CD14-positive monocyte (primary cell): ENCODE measurements around the gene ARMC12. TPM values are rescaled to one million over a fixed set of nuclear protein-coding genes. Genes with fewer than 3 reads are reported as not detected.

ENCODE experiments used
- DNase-seq, 3 donors: peaks; one replicate each; pipeline ENCODE4 v3.0.0-alpha.2; 2011 to 2022
- H2AFZ ChIP-seq: 2 replicates; pipeline ENCODE4 v1.6.0; 2012; ENCODE audit warnings: mild to moderate bottlenecking, low read depth, low read length, inconsistent platforms; ENCODE audit not compliant: insufficient read depth, poor library complexity, severe bottlenecking
- H3K27ac ChIP-seq, 2 donors: 1 replicate in 1 of 2; 2 replicates in 1 of 2; pipeline ENCODE4 v1.5.1; 2012 to 2013; ENCODE audit warnings: low read length in 2 of 2, control low read depth in 1 of 2, inconsistent platforms in 1 of 2, low read depth in 1 of 2, mild to moderate bottlenecking in 1 of 2
- H3K27me3 ChIP-seq, 2 donors: one replicate each; pipeline versions ENCODE4 v1.6.0 to v1.6.1; 2011 to 2013; ENCODE audit warnings: low read length in 2 of 2; ENCODE audit not compliant: control insufficient read depth in 2 of 2, insufficient read depth in 2 of 2
- H3K36me3 ChIP-seq, 2 donors: replicated peaks in 1 of 2; 1 replicate in 1 of 2; 2 replicates in 1 of 2; pipeline versions ENCODE4 v1.5.1 to v1.6.1; 2012 to 2013; ENCODE audit warnings: low read length in 2 of 2, control low read depth in 1 of 2, inconsistent platforms in 1 of 2, mild to moderate bottlenecking in 1 of 2; ENCODE audit not compliant: insufficient read depth in 2 of 2, control insufficient read depth in 1 of 2
- H3K4me1 ChIP-seq, 2 donors: 1 replicate in 1 of 2; 2 replicates in 1 of 2; pipeline versions ENCODE4 v1.5.1 to v1.6.1; 2012 to 2013; ENCODE audit warnings: low read length in 2 of 2, control low read depth in 1 of 2, inconsistent platforms in 1 of 2, mild to moderate bottlenecking in 1 of 2, moderate library complexity in 1 of 2; ENCODE audit not compliant: insufficient read depth in 2 of 2, control insufficient read depth in 1 of 2
- H3K4me2 ChIP-seq: replicated peaks from 2 replicates; pipeline ENCODE3; 2012; ENCODE audit warnings: low read length, moderate library complexity, mild to moderate bottlenecking; ENCODE audit not compliant: poor library complexity, severe bottlenecking; ENCODE audit errors: extremely low read depth
- H3K4me3 ChIP-seq, 3 experiments: fragments of 200-600 bp in 1 of 3; sonication (generic) in 1 of 3; replicated peaks in 1 of 3; 1 replicate in 2 of 3; 2 replicates in 1 of 3; pipeline ENCODE4 v1.5.1; 2011 to 2013; ENCODE audit warnings: low read length in 3 of 3, mild to moderate bottlenecking in 3 of 3, control low read depth in 2 of 3, low read depth in 2 of 3, inconsistent platforms in 1 of 3, moderate library complexity in 1 of 3
- H3K79me2 ChIP-seq: 2 replicates; pipeline ENCODE4 v1.6.0; 2012; ENCODE audit warnings: mild to moderate bottlenecking, control low read depth, inconsistent platforms, low read length, moderate library complexity; ENCODE audit not compliant: insufficient read depth
- H3K9ac ChIP-seq: 2 replicates; pipeline ENCODE4 v1.6.0; 2017; ENCODE audit warnings: low read length, mild to moderate bottlenecking; ENCODE audit not compliant: insufficient read depth, poor library complexity, severe bottlenecking
- H3K9me3 ChIP-seq, 2 donors: replicated peaks in 1 of 2; 1 replicate in 1 of 2; 2 replicates in 1 of 2; pipeline versions ENCODE4 v1.5.1 to v1.6.1; 2012 to 2013; ENCODE audit warnings: low read length in 2 of 2, control low read depth in 1 of 2; ENCODE audit not compliant: control insufficient read depth in 1 of 2, insufficient read depth in 1 of 2
- H4K20me1 ChIP-seq: 2 replicates; pipeline ENCODE4 v1.6.0; 2012; ENCODE audit warnings: mild to moderate bottlenecking, low read length, control low read depth, moderate library complexity; ENCODE audit not compliant: insufficient read depth
- H3K27ac Mint-ChIP-seq, 7 donors: one replicate each; pipeline ENCODE4 v1.8.0; 2020; ENCODE audit warnings: mild to moderate bottlenecking in 7 of 7, mixed read lengths in 7 of 7, moderate library complexity in 6 of 7, inconsistent platforms in 2 of 7
- H3K27me3 Mint-ChIP-seq, 3 donors: one replicate each; pipeline ENCODE4 v1.8.0; 2021 to 2022; ENCODE audit warnings: low read depth in 3 of 3, mild to moderate bottlenecking in 3 of 3, mixed read lengths in 3 of 3, moderate library complexity in 3 of 3, inconsistent platforms in 1 of 3
- H3K36me3 Mint-ChIP-seq, 2 donors: one replicate each; pipeline ENCODE4 v1.8.0; 2020; ENCODE audit warnings: mixed read lengths in 2 of 2, inconsistent platforms in 1 of 2, mild to moderate bottlenecking in 1 of 2
- H3K4me1 Mint-ChIP-seq: one replicate; pipeline ENCODE4 v1.8.0; 2020; ENCODE audit warnings: mild to moderate bottlenecking, mixed read lengths
- H3K4me3 Mint-ChIP-seq, 2 donors: one replicate each; pipeline ENCODE4 v1.8.0; 2020; ENCODE audit warnings: mild to moderate bottlenecking in 2 of 2, mixed read lengths in 2 of 2, moderate library complexity in 1 of 2
- H3K9me3 Mint-ChIP-seq, 7 donors: one replicate each; pipeline ENCODE4 v1.8.0; 2020 to 2022; ENCODE audit warnings: mixed read lengths in 7 of 7, mild to moderate bottlenecking in 6 of 7, moderate library complexity in 6 of 7, inconsistent platforms in 2 of 7
- WGBS: methylation state at CpG from one replicate; pipeline ENCODE4 v1.1.5; 2013; ENCODE audit warnings: missing lambda C conversion rate; ENCODE audit not compliant: insufficient coverage; 5-methylcytosine and 5-hydroxymethylcytosine counted together
- intact Hi-C, 2 donors: fragments of 100-400 bp; cut with micrococcal nuclease; formaldehyde crosslinking; loops; one replicate each; pipeline versions ENCODE4 v1.15.0 to v1.15.1; 2023
- polyA plus RNA-seq, 3 donors: library from polyadenylated mRNA; depleted of rRNA in 1 of 3; unstranded in 2 of 3; stranded (reverse) in 1 of 3; fragments of 300-500 nt in 2 of 3; fragments of >200 nt in 1 of 3; fragmentation: Illumina TruSeq in 2 of 3; gene quantifications; 1 replicate in 2 of 3; 2 replicates in 1 of 3; pipeline ENCODE4 v1.2.3, GENCODE V29; 2012 to 2021
- TF ChIP-seq, protein P1 (sequence below): fragments of 200-600 bp; IDR thresholded peaks from one replicate; pipeline ENCODE4 v1.8.0; 2022; ENCODE audit warnings: antibody characterized with exemption, mild to moderate bottlenecking

The ARMC12 gene
- polyA plus RNA-seq, 3 donors: 2.7 TPM; not detected in 2

DNA sequence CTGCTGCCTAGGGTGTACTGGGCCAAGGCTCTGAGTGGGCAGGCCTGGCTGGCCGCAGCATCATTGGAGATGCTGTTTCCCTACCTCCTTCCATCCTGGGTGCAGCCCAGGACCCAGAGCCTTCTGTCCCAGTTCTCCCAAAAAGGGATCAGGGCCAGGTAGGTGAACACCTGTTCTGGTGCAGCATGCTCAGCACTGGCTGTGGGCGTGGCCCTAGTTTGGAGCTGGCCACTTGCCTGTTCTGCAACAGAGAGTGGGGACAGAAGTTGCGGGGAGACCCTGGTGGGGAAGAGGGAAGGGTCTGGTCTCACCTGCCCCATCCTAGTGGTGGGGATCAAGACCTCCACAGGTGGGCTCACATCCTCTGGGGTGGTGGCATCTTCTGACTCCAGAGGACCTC is 1.4 kb upstream of the ARMC12 start:
- Histone ChIP-seq H3K4me3 (no peak overlapping the region), H3K27ac (no peak overlapping the region), H3K4me2 (no peak overlapping the region), H2AFZ (no peak overlapping the region), H3K27me3 (no peaks in the 10 kb centered on the region), H4K20me1 (no peaks in the 10 kb centered on the region), H3K4me1 (peaks cover 28 to 54% of the 10 kb centered on the region in 2 donors), H3K9ac (no peak overlapping the region), H3K9me3 (no peaks in the 10 kb centered on the region), H3K36me3 (no peaks in the 10 kb centered on the region), H3K79me2 (no peaks in the 10 kb centered on the region)
- peak overlapping the region in 2 of 7 donors; percentile 8 to 50 for H3K27ac Mint-ChIP-seq
- peaks cover 0 to 2% (median 0%) of the 10 kb centered on the region in 7 donors for H3K9me3 Mint-ChIP-seq
- no peak overlapping the region for H3K4me3 Mint-ChIP-seq
- TF ChIP-seq, protein P1, sequence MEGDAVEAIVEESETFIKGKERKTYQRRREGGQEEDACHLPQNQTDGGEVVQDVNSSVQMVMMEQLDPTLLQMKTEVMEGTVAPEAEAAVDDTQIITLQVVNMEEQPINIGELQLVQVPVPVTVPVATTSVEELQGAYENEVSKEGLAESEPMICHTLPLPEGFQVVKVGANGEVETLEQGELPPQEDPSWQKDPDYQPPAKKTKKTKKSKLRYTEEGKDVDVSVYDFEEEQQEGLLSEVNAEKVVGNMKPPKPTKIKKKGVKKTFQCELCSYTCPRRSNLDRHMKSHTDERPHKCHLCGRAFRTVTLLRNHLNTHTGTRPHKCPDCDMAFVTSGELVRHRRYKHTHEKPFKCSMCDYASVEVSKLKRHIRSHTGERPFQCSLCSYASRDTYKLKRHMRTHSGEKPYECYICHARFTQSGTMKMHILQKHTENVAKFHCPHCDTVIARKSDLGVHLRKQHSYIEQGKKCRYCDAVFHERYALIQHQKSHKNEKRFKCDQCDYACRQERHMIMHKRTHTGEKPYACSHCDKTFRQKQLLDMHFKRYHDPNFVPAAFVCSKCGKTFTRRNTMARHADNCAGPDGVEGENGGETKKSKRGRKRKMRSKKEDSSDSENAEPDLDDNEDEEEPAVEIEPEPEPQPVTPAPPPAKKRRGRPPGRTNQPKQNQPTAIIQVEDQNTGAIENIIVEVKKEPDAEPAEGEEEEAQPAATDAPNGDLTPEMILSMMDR: no peak
- H3K36me3 Mint-ChIP-seq: no peaks in the 10 kb centered on the region
- H3K27me3 Mint-ChIP-seq: no peaks in the 10 kb centered on the region
- H3K4me1 Mint-ChIP-seq: peaks cover 35% of the 10 kb centered on the region
- intact Hi-C loops: loop anchor here (5.0 to 10.0 kb wide), 2 partner anchors 213 to 441 kb away; partner anchors contain the start of gene DEF6 (in 1 of the 2)
- WGBS: 100% methylated on average over 3 of the region's 3 CpGs
- DNase-seq: no peak

DNA sequence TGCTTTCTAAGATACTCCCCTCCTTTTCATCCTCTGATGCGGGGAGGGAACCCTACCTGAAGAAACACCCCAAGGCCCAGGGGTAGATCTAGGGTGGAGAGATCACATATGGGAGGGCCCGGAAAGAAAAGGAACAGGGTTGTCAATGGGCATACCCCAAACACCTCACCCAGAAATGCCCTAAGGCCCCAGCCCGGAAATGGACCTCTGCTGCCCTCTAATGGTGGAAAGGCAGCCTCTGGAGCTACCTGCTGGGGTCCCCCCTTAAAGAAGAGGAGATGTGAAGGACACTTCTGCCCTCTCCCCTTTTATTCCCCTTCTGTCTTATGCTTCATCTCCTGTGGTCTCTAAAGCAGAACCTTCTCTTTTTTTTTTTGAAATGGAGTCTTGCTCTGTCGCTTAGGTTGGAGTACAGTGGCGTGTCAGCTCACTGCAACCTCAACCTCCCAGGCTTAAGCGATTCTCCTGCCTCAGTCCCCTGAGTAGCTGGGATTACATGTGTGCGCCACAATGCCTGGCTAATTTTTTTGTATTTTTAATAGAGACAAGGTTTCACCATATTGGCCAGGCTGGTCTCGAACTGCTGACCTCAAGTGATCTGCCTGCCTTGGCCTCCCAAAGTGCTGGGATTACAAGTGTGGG is 458 bp upstream of the ARMC12 start:
- WGBS: 92% methylated on average over 1 of the region's 8 CpGs
- H3K4me3 Mint-ChIP-seq: no peak overlapping the region
- Histone ChIP-seq H3K4me3 (no peak overlapping the region), H3K9me3 (no peaks in the 10 kb centered on the region), H4K20me1 (no peaks in the 10 kb centered on the region), H3K27me3 (no peaks in the 10 kb centered on the region), H3K79me2 (no peaks in the 10 kb centered on the region), H3K27ac (no peak overlapping the region), H3K4me1 (peaks cover 20 to 44% of the 10 kb centered on the region in 2 donors), H3K9ac (no peak overlapping the region), H3K36me3 (no peaks in the 10 kb centered on the region), H3K4me2 (no peak overlapping the region), H2AFZ (no peak overlapping the region)
- peaks cover 0 to 2% (median 0%) of the 10 kb centered on the region in 7 donors for H3K9me3 Mint-ChIP-seq
- peaks cover 31% of the 10 kb centered on the region for H3K4me1 Mint-ChIP-seq
- peak overlapping the region in 1 of 7 donors; percentile 27 for H3K27ac Mint-ChIP-seq
- intact Hi-C loops: loop anchor here (2.0 to 10.0 kb wide), 3 partner anchors 154 to 442 kb away; partner anchors contain the start of gene DEF6 (in 1 of the 2)
- peak; percentile 56 to 73 (median 69) for DNase-seq
- no peaks in the 10 kb centered on the region for H3K36me3 Mint-ChIP-seq
- H3K27me3 Mint-ChIP-seq: no peaks in the 10 kb centered on the region
- TF ChIP-seq, protein P1: peak; percentile 88
